HepG2 (cell line): Measurements from ENCODE around the gene AGK. TPM values are rescaled to one million over a fixed set of nuclear protein-coding genes. Genes with fewer than 3 reads are reported as not detected.

Experiments used
- CCDC6 ChIP-seq: sonication (generic); formaldehyde crosslinking; IDR thresholded peaks from 2 replicates; pipeline ENCODE4 v1.8.1; 2022; ENCODE audit warnings: mild to moderate bottlenecking, missing genetic modification reagents, moderate library complexity
- CEBPB ChIP-seq: IDR thresholded peaks from 2 replicates; pipeline ENCODE4 v1.6.1; 2011; ENCODE audit warnings: low read depth, low read length, improper control_type of control experiment, borderline replicate concordance
- FOXK1 ChIP-seq: sonication (generic); formaldehyde crosslinking; IDR thresholded peaks from 2 replicates; pipeline ENCODE4 v1.4.0; 2020; ENCODE audit warnings: low read depth, missing genetic modification reagents, borderline replicate concordance
- GPN1 ChIP-seq: sonication (generic); formaldehyde crosslinking; IDR thresholded peaks from 2 replicates; pipeline ENCODE4 v1.5.1; 2020; ENCODE audit warnings: missing genetic modification reagents, borderline replicate concordance
- KDM5B ChIP-seq: sonication (generic); formaldehyde crosslinking; IDR thresholded peaks from 2 replicates; pipeline ENCODE4 v1.4.0; 2020; ENCODE audit warnings: missing genetic modification reagents, mild to moderate bottlenecking, borderline replicate concordance
- MAF1 ChIP-seq: sonication (generic); formaldehyde crosslinking; IDR thresholded peaks from 2 replicates; pipeline ENCODE4 v1.5.0; 2020; ENCODE audit warnings: missing genetic modification reagents, borderline replicate concordance
- MYC ChIP-seq: sonication (generic); formaldehyde crosslinking; IDR thresholded peaks from 2 replicates; pipeline ENCODE4 v1.9.0; 2021; ENCODE audit warnings: missing genetic modification reagents, borderline replicate concordance
- NKX3-1 ChIP-seq: sonication (generic); formaldehyde crosslinking; IDR thresholded peaks from 2 replicates; pipeline ENCODE4 v1.5.0; 2020; ENCODE audit warnings: missing genetic modification reagents
- NR2F2 ChIP-seq: IDR thresholded peaks from 2 replicates; pipeline ENCODE4 v1.6.1; 2012; ENCODE audit warnings: low read depth, inconsistent platforms, borderline replicate concordance
- PAX8 ChIP-seq: sonication (generic); formaldehyde crosslinking; IDR thresholded peaks from 2 replicates; pipeline ENCODE4 v1.8.0; 2022; ENCODE audit warnings: mild to moderate bottlenecking, missing genetic modification reagents, borderline replicate concordance
- PHF20 ChIP-seq: sonication (generic); formaldehyde crosslinking; IDR thresholded peaks from 2 replicates; pipeline ENCODE4 v1.5.0; 2020; ENCODE audit warnings: mild to moderate bottlenecking, missing genetic modification reagents
- RARA ChIP-seq: IDR thresholded peaks from 2 replicates; pipeline ENCODE4 v1.6.1; 2016; ENCODE audit warnings: missing genetic modification reagents, missing compliant biosample characterization
- RCOR2 ChIP-seq: IDR thresholded peaks from 2 replicates; pipeline ENCODE4 v1.6.1; 2016; ENCODE audit warnings: missing biosample characterization, missing genetic modification reagents
- SAFB2 ChIP-seq: sonication (generic); formaldehyde crosslinking; IDR thresholded peaks from 2 replicates; pipeline ENCODE4 v1.5.1; 2020; ENCODE audit warnings: missing genetic modification reagents, low read depth, mild to moderate bottlenecking, borderline replicate concordance
- SCMH1 ChIP-seq: sonication (generic); formaldehyde crosslinking; IDR thresholded peaks from 2 replicates; pipeline ENCODE4 v1.9.0; 2021; ENCODE audit warnings: missing genetic modification reagents, mild to moderate bottlenecking, borderline replicate concordance
- TRIM24 ChIP-seq: sonication (generic); formaldehyde crosslinking; IDR thresholded peaks from 2 replicates; pipeline ENCODE4 v1.8.0; 2022; ENCODE audit warnings: mild to moderate bottlenecking, missing genetic modification reagents
- YEATS2 ChIP-seq: sonication (generic); formaldehyde crosslinking; IDR thresholded peaks from 2 replicates; pipeline ENCODE4 v1.4.0; 2020; ENCODE audit warnings: missing genetic modification reagents, borderline replicate concordance
- ZBTB26 ChIP-seq: IDR thresholded peaks from 2 replicates; pipeline ENCODE4 v1.6.1; 2016; ENCODE audit warnings: missing compliant biosample characterization, missing genetic modification reagents, borderline replicate concordance
- ZMYM4 ChIP-seq: sonication (generic); formaldehyde crosslinking; IDR thresholded peaks from 2 replicates; pipeline ENCODE4 v1.8.1; 2023; ENCODE audit warnings: mild to moderate bottlenecking, missing genetic modification reagents
- ZNF17 ChIP-seq: sonication (generic); formaldehyde crosslinking; IDR thresholded peaks from 2 replicates; pipeline ENCODE4 v1.5.0; 2020; ENCODE audit warnings: mild to moderate bottlenecking, missing genetic modification reagents
- ZNF225 ChIP-seq: sonication (generic); formaldehyde crosslinking; IDR thresholded peaks from 2 replicates; pipeline ENCODE4 v1.4.0; 2020; ENCODE audit warnings: mild to moderate bottlenecking, missing genetic modification reagents
- ZNF282 ChIP-seq: fragments of 450-650 bp; IDR thresholded peaks from 2 replicates; pipeline ENCODE4 v1.6.1; 2018; ENCODE audit not compliant: partially characterized antibody
- ZNF317 ChIP-seq: sonication (generic); formaldehyde crosslinking; IDR thresholded peaks from 2 replicates; pipeline ENCODE4 v1.5.0; 2020; ENCODE audit warnings: mild to moderate bottlenecking, missing genetic modification reagents
- ZNF367 ChIP-seq: sonication (generic); formaldehyde crosslinking; IDR thresholded peaks from 2 replicates; pipeline ENCODE4 v1.4.0; 2020; ENCODE audit warnings: missing genetic modification reagents, borderline replicate concordance
- ZNF562 ChIP-seq: sonication (generic); formaldehyde crosslinking; IDR thresholded peaks from 2 replicates; pipeline ENCODE4 v1.8.0; 2022; ENCODE audit warnings: missing genetic modification reagents, borderline replicate concordance
- ZNF567 ChIP-seq: sonication (generic); formaldehyde crosslinking; IDR thresholded peaks from 2 replicates; pipeline ENCODE4 v1.8.1; 2023; ENCODE audit warnings: mild to moderate bottlenecking, missing genetic modification reagents, borderline replicate concordance
- ZNF670 ChIP-seq: sonication (generic); formaldehyde crosslinking; IDR thresholded peaks from 2 replicates; pipeline ENCODE4 v1.8.0; 2022; ENCODE audit warnings: mild to moderate bottlenecking, missing genetic modification reagents, borderline replicate concordance
- ZNF790 ChIP-seq: sonication (generic); formaldehyde crosslinking; IDR thresholded peaks from 2 replicates; pipeline ENCODE4 v1.8.0; 2022; ENCODE audit warnings: missing genetic modification reagents, mild to moderate bottlenecking, borderline replicate concordance
- ZSCAN31 ChIP-seq: sonication (generic); formaldehyde crosslinking; IDR thresholded peaks from 2 replicates; pipeline ENCODE4 v1.5.0; 2020; ENCODE audit warnings: low read depth, mild to moderate bottlenecking, missing genetic modification reagents
- polyA plus RNA-seq, 8 experiments: library from polyadenylated mRNA; depleted of rRNA in 3 of 8; stranded (reverse) in 7 of 8; unstranded in 1 of 8; fragments of >200 nt; fragmentation: Illumina TruSeq in 4 of 8; extraction: Trizol in 4 of 8; gene quantifications; 2 replicates each; pipeline versions ENCODE4 v1.2.1 to v1.2.3, GENCODE V29; 2011 to 2016; ENCODE audit warnings: low read depth in 4 of 8, missing spikeins in 1 of 8, mixed read lengths in 1 of 8; ENCODE audit not compliant: insufficient read depth in 1 of 8
- total RNA-seq, 5 experiments: library from RNA; depleted of rRNA; stranded (reverse); fragments of >200 nt; fragmentation: Illumina TruSeq; extraction: Trizol; gene quantifications; 2 replicates each; pipeline ENCODE4 v1.2.3, GENCODE V29; 2016; ENCODE audit warnings: low read depth in 1 of 5
- TF ChIP-seq, protein P1 (sequence below): sonication (generic); formaldehyde crosslinking; IDR thresholded peaks from 2 replicates; pipeline ENCODE4 v1.4.0; 2020; ENCODE audit warnings: missing genetic modification reagents

The AGK gene
- total and polyA plus RNA-seq, 2 of the 13 experiments (the other 11 are each of a cell fraction or from before 2014, with no cell fraction given) = 23.7 to 30.1 TPM

DNA sequence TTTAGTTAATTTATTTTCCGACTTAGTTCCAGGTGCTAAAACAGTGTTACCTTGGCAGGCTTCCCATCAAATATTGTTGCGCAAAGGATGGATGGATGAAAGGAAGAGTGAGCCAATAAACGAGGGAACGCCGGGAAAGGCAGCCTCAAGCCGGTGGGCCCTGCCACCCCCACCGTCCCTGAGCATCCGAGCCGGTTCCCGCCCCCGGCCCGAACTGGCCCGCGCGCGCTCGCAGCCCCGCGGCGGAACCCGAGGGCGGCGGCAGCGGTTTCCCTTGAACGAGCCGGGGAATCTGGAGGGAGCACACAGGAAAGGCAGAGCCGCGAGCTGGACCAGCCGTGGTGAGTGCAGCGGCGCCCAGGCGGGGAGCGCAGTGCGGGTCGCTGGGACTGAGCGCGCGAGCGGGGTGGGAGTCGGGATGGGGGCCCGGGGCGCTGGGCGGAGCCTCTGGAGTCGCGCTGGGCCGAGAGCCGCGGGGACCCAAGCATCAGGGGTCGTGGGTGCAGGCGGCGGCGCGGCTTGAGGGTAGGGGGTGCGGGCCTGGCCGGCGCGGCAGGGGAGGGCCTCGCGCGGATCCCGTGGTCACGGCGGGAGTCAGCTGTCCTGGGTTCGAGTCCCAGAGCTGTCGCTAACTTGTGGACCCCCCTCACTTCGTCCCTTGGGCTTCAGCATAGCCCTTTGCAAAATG is at the start of gene AGK (continued):
- TF ChIP-seq ZMYM4 (peak; percentile 98), GPN1 (CRISPR knock-in tag) (no peak), MAF1 (CRISPR knock-in tag) (peak; percentile 85; the same call in 1 of the 2 replicates), CCDC6 (CRISPR knock-in tag) (peak; percentile 90), SAFB2 (CRISPR knock-in tag) (no peak), ZNF225 (CRISPR knock-in tag) (peak; percentile 73), PHF20 (peak; percentile 96), ZNF790 (peak; percentile 31; the same call in 1 of the 2 replicates), TRIM24 (CRISPR knock-in tag) (no peak), FOXK1 (CRISPR knock-in tag) (peak; percentile 67; the same call in 1 of the 2 replicates), ZNF562 (CRISPR knock-in tag) (0 out of 2 replicates have a peak, but pooled peaks have one; percentile 25), ZSCAN31 (peak; percentile 81), NR2F2 (peak; percentile 44; the same call in 1 of the 2 replicates), ZNF567 (no peak), SCMH1 (CRISPR knock-in tag) (no peak), ZNF367 (no peak), RARA (CRISPR knock-in tag) (no peak), YEATS2 (peak; percentile 85), PAX8 (CRISPR knock-in tag) (no peak), ZNF317 (no peak), KDM5B (CRISPR knock-in tag) (peak; percentile 90; the same call in 1 of the 2 replicates), CEBPB (peak; percentile 59; the same call in 1 of the 2 replicates), ZNF282 (no peak), ZBTB26 (CRISPR knock-in tag) (peak; percentile 49; the same call in 1 of the 2 replicates), RCOR2 (CRISPR knock-in tag) (no peak), MYC (CRISPR knock-in tag) (peak; percentile 85), ZNF17 (no peak), NKX3-1 (CRISPR knock-in tag) (peak; percentile 92), ZNF670 (CRISPR knock-in tag) (peak; percentile 84; the same call in 1 of the 2 replicates)
- TF ChIP-seq, protein P1, sequence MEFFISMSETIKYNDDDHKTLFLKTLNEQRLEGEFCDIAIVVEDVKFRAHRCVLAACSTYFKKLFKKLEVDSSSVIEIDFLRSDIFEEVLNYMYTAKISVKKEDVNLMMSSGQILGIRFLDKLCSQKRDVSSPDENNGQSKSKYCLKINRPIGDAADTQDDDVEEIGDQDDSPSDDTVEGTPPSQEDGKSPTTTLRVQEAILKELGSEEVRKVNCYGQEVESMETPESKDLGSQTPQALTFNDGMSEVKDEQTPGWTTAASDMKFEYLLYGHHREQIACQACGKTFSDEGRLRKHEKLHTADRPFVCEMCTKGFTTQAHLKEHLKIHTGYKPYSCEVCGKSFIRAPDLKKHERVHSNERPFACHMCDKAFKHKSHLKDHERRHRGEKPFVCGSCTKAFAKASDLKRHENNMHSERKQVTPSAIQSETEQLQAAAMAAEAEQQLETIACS = peak; percentile 75; the same call in 1 of the 2 replicates
